ENCODE data around the gene TMEM121B.
"Not testable (repeated sequence)": the region's sequence is repeated elsewhere in the genome, so short reads cannot be mapped to it uniquely, and the experiment has no call there.

The TMEM121B gene

DNA sequence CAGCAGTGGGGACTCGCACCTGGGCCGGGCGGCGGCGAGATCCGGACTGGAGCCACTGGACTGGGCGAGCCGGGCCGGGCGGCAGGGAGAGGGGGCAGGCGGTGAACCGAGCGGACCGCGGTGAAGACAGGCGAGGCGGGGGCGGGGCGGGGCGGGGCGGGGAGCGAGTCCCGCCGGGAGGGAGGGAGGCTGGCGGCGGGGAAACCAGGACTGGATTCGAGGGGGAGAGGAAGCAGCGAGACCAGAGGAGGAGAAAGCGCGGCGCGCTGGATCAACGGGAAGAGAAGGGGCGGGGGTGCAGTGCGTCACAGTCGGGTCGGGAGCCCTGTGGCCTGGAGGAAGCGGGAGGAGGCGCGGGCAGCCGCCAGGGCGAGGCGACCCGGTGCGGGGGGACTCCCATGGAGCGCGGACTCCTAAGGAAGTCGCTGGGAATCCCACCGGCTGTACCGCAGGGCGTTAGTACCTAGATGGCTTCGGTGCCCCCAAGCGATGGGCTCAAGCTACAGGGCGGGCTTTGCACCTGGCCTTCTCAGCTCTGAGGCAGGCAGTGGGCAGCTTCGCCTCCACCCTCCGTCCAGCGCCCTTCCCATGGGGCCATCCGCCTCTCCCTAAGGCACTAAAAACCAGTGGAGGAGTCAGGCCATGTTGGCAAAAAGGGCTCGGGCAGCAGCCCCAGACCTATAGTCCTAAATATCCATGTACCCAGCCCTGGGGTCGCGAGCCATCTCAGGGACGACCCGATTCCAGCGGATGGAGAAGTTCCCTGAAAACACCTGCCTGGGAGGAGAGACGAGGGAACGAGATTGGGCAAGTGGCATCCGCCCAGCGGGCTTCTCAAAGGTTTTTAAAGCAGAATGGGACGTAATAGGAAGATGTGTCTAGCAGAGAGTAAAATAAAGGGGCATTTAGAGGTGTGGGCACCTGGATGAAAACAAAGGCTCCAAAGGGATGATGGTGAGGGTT is at the start of gene TMEM121B:
TSS of gene TMEM121B (minus strand) at position 128 of the 963 bp plus-strand sequence. CDS start 233 bp downstream, outside the sequence.
- DNase-seq (ENCODE audit: low spot score): peak; percentile 84

DNA sequence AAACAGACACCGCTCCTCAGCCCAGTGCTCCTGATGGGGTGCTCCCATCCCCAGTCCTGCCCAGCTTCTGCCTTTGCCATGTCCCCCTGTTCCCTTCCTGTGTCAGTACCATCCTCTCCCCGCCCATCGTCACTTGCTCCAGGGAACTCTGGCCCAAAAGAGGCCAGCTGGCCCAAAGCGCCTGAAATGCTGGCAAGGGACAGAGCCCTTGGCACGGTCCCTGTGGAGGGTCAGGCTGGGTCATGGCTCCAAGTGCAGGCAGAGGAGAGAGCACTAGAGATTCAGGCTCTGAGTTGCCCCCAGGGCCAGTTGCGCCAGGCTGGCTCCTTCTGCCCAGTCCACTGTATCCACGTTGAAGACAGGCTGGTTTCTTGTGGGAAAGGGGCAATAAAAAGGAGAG is 46.3 kb upstream of the TMEM121B start:
- DNase-seq (ENCODE audit: low spot score): peak; percentile 47

DNA sequence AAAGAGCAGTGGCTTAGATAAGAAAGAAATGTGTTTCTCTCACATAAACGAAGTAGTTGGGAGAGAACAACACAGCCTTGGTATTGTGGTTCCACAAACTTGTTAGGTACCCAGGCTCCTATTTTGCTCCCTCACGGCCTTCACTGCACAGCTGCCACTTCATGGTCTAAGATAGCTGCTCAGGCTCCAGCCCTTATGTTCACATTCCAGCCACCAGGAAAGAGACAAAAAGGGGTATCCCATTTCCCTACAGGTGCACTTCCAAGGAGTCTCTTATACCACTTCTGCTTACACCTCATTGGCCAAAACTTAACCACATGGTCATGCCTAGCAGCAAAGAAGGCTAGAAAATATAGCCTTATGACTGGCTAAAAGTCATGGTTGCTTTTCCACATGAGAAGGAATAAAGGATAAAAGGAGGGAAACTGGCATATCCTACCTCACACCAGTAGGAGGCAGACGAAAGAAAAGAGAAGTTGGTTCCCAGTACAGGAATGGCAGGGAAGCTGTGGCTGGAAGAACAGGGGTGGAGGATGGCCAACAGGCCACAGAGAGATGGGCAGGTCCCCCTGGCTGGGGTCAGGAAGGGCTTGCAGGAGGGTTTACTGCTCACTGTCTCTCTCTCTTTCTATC is 43.3 kb upstream of the TMEM121B start:
- no peak for DNase-seq (ENCODE audit: low spot score)

DNA sequence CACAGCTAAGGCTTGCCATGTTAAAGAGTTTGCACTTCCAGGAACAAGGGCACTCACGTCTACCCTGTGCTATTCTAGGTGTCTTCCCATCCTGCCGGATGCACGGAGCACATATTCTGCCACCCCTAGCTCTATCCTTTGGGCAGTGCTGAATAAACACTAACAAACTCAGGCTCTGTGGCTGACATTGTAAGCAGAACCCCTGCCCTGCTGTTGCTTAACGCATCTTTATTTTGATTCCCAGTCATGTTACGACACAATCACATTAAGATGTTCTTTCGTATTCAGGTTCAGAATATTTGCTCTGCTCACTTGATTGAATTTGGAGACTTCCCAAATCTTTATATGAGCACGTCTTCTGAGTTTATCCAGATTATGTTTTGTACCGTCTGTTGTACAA is 41.6 kb upstream of the TMEM121B start:
- no peak for DNase-seq (ENCODE audit: low spot score)

DNA sequence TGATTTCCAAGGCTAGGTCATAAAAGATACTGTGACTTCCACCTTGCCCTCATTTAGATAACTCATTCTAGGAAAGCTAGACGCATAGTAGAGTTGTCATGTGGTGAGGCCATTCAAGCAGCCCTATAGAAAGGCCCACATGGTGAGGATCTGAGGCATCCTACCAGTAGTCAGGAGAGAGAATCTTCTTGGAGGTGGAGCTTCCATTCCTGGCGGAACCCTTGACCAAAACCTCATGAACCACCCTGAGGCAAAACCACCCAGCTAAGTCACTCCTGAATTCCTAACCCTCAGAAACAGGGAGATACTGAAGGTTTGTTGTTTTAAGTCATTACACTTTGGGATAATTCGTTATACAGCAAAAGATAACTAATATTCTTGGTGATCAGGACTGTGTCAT is 40.8 kb upstream of the TMEM121B start:
- no peak for DNase-seq (ENCODE audit: low spot score)

DNA sequence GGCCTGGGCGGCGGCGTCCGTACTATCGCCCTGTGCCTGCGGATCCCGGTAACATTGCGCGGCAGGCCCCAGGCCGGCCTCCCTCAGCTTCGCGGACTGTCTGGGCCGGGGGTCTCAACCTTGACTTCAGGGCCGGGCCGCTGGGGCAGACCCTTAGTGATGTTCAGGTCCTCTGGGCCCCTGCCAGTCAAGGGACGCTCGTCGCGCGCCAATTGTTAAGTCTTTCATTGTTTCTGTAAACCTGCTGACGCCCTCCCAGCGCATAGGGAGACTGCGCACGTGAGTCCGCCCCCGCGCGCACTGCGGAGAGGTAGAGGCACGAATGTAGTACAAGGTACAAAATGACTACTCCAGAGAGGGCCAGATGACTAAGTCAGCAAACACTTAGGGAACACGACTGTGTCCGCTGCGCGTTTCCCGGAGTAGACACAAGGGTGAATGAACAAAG is 38.4 kb upstream of the TMEM121B start:
- peak; percentile 74 for DNase-seq (ENCODE audit: low spot score)

DNA sequence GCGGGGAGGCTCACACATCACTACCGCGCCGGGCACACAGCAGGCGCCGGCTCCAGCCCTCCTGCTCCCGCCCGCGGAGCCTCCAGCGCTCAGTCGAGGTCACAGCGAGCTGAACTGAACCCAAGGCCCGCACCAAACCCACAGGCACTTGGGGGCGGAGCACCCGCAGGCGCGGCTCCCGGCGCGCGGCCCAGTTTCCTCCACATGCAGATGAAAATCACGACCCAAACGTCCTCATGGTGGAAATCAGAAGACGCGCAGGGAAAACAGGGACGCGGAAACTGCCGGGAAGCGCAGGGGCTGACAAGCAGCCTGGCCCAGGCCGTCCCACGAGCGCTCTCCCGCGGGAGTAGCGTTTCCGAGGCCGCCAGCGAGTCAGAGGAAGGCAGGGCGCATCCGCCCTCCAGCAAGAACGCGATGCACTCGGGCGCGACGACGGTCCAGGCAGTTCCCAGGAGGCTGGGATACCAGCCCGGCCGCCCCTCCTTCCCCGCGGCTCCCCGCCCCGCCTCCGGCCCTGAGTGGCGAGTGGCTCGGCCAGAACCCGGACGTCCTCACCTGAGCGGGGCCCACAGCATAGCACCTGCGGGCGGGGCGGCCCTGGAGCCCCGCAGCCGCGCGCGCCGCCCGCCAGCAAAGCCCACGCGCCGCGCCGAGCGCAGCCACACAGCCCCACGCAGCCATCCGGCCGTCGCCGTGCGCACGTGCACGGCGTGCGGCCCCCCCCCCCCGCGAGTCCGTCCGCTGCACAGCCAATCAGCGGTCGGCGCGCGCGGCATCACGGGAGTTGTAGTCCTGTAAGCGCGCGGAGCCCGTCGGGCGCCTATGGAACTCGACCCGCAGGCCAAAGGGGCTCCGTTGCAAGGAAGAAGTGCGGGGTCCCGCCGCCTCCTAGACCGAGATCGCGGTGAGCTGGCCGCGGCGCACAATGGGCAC is 37.7 kb upstream of the TMEM121B start, which contains the start of gene HDHD5:
TSS of gene HDHD5 (minus strand) at position 710 of the 936 bp plus-strand sequence. CDS start at position 684, 26 bp downstream.
- peak; percentile 92 for DNase-seq (ENCODE audit: low spot score)

DNA sequence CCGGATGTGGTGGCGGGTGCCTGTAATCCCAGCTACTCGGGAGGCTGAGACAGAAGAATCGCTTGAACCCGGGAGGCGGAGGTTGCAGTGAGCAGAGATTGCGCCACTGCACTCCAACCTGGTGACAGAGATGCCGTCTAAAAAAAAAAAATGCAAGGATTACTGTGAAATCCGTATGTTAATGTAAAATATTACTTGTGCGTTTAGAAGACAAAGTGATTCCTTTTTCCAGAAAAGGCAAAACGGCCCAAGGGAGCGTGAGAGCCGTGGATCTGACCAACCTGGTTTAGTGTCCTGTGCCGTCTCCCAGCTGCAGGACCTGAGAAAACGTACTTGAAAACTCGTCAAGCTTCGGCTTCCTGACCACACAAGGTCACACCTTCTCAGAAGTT is 37.0 kb upstream of the TMEM121B start:
- no peak for DNase-seq (ENCODE audit: low spot score)

DNA sequence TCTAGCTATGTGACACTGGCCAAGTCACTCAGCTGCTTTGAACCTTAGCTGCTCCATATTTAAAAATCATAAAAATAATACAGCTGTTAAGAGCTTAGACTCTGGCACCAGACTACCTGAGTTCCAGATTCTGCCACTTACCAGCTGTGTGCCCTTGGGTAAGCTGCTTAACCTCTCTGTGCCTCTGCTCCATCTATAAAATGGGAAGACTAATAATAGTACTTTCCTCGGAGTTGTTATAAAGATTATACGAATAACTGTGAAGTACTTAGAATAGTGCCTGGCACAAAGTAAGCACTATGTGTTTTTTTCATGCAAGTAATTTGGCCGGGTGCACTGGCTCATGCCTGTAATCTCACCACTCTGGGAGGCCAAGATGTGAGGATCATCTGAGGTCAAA is 36.6 kb upstream of the TMEM121B start:
- no peak for DNase-seq (ENCODE audit: low spot score)

DNA sequence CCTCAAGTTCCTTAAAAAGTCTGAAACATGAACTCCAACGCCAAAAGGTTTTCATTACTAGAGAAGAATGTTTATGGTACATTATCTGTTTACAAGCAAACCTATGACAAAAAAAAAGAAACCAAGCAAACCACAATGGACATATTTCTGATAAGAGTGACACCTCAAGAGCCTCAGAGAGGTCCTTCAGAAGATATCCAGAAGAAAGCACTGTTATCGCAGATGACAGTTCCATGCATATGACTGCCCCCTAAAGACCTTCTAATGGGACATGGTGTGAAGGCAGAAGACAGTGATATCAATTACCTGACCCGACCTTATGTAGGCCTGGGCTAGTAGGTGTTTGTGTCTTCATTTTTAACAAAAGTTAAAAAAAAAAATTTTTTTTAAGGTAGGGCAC is 34.8 kb upstream of the TMEM121B start:
- DNase-seq (ENCODE audit: low spot score): no peak

DNA sequence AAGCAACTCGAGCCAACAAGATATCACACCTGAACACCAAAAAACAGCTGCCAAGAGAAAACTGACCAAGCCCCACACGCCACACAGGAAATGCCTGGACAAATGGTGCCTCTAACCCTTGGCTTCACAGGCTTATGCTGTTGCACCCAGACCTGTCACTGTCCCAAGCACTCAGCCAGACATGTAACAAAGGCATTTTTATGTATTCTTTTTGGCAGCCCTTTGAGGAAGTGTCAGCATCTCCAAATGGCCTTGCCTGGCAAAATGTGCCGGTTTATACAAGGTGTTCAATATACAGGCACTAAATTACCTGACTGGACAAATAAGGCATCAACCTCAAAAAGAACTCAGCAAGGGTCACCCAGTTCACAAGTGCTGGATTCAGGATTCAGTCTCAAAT is 31.8 kb upstream of the TMEM121B start:
- DNase-seq (ENCODE audit: low spot score): no peak

DNA sequence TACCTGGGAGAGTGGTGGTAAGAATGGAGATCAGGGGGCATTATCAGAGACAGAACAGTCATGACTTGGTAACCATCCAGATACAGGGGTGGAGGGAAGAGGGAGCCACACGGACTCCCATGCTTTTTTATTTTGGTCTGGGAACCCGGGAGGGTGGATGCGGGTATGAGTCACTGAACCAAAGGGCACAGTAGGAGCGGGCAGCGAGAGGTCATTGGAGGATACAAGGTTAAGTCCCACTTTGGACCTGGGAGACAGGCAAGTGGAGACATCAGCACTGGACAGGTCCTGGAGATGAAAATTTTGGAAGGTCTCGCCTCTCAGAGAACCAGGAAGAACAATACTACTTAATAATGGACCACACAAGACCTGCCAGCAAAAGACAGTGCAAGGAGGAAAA is 31.2 kb upstream of the TMEM121B start:
- no peak for DNase-seq (ENCODE audit: low spot score)

DNA sequence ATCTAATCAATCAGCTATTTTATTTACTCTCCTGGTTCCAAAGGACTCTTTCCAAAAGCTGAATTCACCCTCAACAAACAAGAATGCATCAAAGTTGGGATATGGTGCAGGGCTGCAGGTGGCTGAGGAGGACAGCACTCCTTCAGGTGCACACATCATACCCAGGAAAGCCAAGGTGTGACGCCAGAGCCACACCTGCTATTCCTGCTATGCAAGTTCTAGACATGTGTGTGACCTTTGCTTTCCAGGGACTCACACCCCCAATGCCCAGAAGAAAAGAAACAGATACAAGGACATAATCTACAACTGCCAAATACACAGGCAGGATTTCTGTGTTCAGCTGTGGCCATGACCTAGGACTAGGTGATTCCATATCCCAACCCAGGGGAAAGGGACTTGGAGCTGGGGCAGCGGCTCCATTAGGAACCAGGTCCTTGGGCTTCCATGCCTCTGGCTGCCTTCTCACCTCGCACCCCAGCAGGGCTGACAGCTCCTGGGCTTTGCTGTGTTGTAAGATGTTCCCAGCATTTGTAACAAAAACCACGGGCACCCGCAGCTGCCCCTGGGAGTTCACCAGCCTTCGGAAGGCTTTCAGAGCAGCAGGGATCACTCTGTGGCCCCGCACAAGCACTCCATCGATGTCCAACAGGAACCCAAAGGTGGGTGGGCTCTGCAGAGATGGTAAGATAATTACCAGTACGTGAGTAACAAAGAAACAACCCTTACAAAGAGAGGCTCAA is 28.1 kb upstream of the TMEM121B start:
- no peak for DNase-seq (ENCODE audit: low spot score)

DNA sequence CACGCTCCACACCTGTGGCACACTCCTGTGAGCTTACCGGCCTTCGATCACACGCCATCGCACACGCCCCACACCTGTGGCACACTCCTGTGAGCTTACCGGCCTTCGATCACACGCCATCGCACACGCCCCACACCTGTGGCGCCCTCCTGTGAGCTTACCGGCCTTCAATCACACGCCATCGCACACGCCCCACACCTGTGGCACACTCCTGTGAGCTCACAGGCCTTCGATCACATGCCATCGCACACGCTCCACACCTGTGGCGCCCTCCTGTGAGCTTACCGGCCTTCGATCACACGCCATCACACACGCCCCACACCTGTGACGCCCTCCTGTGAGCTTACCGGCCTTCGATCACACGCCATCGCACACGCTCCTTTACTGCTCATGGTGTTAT is 26.3 kb upstream of the TMEM121B start:
- DNase-seq (ENCODE audit: low spot score): not testable (repeated sequence)

DNA sequence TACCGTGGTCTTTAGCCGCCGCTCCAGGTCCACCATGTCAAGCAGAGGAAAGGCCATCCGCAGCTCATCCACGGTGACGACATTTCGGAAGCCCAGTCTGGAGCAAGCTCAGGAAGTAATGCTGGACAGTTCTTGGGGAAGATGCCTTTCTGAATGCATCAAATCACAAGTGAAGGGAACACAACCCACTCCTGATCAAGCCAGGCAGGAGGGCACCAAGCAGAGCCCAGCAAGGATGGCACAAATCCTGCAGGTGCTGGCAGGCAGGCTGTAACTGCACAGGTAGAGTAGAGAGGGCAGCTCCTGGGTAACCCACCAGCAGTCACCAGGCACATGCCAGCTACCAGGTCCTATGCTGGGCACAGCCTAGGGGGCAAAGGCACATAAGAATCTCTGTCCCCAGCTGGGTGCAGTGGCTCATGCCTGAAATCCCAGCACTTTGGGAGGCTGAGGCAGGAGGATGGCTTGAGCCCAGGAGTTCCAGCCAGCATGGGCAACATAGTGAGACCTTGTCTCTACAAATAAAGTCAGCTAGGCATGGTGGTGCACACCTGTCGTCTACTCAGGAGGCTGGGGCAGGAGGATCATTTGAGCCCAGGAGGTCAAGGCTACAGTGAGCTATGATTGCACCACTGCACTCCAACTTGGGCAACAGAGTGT is 24.0 kb upstream of the TMEM121B start:
- DNase-seq (ENCODE audit: low spot score): no peak

DNA sequence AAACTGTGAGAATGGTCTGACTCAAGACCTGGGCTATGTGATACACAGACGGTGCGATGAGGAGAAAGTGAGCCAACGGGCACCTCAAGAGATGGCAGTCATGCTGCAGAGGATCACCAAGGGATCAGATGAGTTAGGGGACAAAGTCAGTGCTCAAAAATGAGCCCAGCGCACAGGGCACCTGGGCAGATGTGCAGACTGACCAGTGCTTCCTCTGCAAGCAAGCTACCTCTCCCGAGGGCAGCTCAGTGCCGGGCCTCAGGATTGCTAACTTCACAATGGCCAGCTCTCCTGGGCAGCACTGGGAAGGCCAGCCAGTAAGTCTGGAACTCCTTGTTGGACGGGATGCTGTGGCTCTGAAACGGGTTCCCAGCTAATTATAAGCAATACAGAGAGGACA is 22.7 kb upstream of the TMEM121B start:
- no peak for DNase-seq (ENCODE audit: low spot score)

DNA sequence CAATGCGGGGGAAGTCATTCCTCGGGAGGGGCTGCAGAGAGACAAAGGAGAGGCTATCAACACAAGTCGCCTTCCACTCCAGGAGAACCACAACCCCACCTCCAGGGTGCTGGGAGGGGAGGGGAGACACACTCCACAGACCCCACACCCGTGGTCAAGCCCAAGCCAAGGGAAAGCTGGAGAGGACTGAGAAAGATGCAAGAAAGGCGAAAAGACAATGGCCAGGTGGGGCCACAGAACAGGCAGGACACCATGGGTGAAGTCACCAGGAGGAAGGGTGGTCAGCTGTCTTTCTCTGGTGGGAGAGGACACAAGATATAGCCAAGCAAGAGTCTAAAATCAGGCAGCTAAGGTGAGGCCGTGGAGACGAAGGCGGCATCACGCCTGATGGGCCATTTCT is 21.9 kb upstream of the TMEM121B start:
- DNase-seq (ENCODE audit: low spot score): no peak

DNA sequence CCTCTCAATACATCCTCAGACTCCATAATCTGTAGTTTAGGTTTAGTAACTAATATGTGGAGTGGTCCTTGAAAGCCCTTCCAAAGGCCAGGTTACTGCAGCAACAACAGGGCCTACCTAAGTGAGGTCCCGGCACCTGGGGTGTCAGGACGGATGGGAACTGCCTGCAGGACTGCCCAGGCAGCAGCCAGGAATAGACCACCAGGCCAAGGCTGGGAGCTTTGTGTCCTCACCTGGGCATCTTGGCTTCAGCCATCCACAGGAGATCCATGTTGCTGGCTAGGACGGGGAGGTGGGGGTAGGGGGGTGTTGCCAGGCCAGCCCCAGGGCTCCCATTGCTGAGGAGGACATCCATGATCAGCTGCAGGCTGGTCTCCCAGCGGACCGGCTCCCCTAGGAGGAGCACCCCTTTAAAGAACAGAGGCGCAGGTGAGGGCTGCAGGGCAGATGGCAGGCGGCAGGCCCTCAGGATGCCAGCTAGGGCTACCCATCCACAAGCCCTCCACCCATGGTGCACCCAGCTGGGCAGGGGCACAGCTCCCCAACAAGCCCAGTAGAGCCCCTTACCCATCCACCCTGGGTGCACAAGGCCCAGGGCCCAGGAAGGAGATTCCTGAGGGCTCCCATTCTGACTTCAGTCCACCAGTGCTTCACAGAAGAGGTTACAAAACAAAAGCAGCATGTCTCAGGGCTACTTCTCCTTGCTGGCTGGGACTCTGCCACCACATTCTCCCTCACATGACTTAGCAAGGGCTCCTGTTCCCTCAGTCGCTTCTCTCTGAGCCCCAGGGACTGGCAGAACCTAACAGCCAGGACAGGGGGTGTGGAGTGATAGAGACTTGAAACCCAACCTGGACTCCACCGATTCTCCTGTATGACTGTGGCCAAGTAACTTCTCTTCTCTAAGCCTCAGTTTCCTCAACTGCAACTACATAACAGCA is 19.9 kb upstream of the TMEM121B start:
- no peak for DNase-seq (ENCODE audit: low spot score)

DNA sequence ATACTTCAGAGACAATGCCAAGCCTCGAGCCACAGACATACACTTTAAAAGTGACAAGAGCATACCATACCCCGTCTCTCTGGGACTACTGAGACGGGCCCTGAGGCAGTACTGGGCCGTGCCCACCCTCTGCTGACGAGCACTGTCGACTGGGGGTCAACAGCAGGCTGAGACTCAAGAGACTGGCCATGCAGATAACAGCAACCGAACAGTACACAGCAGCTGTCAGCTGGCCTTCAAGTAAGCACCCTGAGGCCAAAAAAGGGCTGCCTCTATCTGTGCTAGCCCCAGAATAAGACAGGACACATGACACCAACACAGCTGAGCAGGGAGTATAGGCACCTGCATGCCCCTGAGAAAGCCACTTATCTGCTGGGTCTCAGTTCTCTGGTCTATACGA is 18.9 kb upstream of the TMEM121B start:
- no peak for DNase-seq (ENCODE audit: low spot score)

DNA sequence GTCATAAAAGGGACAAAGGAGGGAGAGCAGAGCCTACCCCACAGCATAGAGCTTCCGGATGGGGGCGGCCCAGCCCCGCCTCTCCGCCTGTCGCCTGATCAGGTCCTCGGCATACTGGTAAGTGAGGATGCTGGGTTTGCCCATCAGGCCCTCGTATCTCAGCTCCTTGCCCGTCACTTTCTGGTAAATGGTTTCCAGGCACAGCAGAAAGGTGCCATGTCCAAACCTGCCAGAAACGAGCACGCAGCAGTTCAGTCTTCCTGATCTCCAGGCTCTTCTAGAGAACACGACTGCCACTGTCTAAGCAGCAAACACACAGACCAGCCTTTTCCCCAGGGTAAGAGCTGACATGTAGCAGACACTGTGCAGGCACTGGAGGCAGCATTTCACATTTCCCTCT is 17.4 kb upstream of the TMEM121B start:
- peak; percentile 39 for DNase-seq (ENCODE audit: low spot score)

Data from Ammon's horn (tissue), 1 donor.